ENCODE data around the gene SNAPC3.
A peak's percentile ranks its signal among the peaks of the same experiment; 100 is the strongest.

Gene SNAPC3

DNA sequence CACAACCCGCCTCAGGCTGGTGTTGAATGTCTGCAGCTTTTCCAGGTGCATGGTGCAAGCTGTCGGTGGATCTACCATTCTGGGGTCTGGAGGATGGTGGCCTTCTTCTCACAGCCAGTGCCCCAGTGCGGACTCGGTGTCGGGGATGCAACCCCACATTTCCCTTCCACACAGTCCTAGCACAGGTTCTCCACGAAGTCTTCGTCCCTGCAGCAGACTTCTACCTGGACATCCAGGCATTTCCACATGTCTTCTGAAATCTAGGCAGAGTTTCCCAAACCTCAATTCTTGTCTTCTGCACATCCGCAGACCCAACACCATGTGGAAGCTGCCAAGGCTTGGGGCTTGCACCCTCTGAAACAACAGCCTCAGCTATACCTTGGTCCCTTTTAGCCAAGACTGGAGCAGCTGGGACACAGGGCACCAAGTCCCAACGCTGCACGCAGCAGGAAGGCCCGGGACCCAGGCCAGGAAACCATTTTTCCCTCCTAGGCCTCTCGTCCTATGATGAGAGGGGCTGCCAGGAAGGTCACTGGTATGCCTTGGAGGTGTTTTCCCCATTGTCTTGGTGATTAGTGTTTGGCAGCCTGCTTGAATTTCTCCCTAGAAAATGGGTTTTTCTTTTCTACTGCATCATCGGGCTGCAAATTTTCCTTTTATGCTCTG lies 69.9 kb downstream of the SNAPC3 start:
- no peak for DNase-seq (ENCODE audit: low spot score)

- no peak for DNase-seq (ENCODE audit: low spot score)
Measured at GRCh38 chr9:15498246-15498995, 75.7 kb downstream of the SNAPC3 start.

DNA sequence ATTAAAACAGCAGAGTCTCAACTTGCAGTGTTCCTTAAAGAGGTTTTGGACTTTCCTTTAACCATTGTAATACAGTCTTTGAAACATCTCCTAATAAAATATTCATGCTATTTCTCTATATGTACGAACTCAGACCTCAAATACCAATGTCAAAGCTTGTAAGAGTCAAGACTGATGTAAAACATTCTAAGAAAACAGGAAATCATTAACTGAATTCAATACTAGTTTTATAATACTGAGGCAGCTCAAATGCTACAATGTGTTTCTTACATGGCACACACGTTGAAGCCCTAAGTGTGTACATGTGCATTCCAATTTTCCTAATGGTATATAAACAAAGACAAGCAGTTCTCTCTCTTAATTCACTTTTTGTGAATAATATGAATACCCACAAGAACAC lies 76.5 kb downstream of the SNAPC3 start:
- no peak for DNase-seq (ENCODE audit: low spot score)

DNA sequence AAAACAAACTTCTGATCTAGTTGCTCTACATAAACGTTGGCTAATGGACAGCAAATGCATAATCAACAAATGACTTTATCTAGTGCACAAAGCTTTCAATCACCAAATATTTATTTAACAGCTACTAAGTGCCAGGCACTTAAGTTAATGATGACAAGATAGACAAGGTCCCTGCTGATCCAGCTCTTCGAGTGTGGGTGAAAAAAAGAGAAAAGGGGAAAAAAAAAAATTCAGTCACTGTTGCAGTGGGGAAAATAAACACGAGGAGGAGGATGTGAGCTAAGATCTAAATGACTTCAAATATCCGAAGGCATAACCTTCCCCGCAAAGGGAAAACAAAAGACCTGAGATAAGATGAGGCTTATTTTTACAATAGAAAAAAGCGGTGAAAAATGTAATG lies 78.5 kb downstream of the SNAPC3 start:
- DNase-seq (ENCODE audit: low spot score), result no peak

- DNase-seq (ENCODE audit: low spot score), result no peak
Measured at GRCh38 chr9:15501803-15502202, 79.1 kb downstream of the SNAPC3 start.

GRCh38 chr9:15505921-15506320 lies 83.2 kb downstream of the SNAPC3 start:
- no peak for DNase-seq (ENCODE audit: low spot score)

DNA sequence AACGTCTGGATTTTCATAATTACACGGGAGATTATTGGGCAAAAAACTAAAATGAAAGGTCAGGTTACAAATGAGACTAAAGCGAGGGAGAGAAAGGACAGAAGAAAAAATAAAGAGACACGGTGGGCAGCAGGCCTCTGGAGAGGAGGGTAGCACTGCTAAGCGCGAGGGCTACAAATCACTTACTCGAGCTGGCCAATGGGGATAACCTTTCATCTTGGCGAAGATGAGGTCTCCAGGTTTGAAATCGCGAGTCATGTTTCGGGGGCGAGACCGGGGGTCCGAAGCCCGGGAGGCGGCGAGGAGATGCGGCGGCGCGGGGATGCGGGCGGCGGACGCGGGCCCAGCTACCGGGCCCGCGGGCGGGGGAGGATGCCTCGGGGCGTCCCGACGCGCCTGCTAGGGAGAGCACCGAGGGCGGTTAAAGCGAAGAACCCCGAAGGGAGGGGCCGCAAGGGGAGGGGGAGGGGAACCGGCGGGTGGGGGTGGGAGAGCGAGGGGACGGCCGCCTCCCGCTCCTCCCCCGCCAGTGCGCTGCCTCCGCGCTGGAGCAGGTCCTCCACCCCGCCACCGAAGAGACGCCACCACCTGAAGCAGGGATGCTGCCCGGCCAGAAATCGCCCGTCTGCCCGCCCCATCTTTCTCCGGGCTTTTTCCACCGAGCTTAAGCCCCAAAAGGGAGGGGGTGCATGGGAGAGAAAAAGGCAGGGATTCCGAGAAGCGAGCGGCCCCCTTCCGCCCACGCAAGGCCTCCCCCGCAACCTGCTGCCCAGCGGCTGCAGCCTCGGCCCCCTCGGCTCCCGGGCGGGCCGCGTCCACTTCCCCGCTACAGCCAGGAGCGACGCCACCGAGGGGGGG lies 87.5 kb downstream of the SNAPC3 start:
- DNase-seq (ENCODE audit: low spot score), result peak; percentile 54

DNA sequence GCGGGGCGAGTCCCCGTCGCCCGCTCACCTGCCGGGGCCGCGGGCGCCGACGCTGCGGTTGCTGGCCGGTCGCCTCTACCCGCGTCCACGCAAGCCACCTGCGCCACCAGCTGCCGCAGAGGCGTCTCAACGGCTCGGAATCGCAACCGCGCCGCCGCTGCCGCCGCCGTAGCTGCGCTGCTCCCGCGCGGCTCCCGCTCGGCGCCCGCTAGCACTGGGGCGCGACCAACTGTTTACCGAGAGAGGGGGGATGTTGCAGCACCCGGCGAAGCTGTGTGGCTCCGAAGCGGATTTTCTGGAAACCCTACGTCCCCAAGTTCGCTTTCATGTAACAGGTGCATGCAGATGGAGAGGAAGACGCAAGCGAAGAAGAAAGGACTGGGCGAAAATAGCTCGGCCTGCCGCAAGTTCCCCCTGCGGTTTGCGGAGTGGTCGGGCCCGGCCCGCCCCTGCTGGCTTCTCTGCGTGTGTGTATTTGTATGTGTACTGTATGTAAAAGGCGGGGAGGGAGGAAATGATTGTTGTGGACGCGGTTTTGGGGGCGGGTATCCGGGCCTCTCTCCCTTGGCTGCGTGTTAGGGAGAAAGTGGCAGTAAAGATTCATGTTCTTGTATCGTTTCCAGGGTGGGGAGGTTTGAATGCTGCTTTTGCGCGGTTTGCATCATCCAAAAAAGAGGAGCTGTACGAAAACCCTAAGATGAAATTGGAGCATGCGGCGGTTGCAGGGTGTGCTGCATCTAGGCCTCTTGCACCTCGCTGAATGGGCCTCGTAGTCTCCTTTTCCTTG lies 88.3 kb downstream of the SNAPC3 start, which contains the start of gene PSIP1:
TSS of gene PSIP1 (minus strand) at position 182 of the 787 bp plus-strand sequence. CDS start 782 bp downstream, outside the sequence.
- peak; percentile 89 for DNase-seq (ENCODE audit: low spot score)
